ENCODE results near the gene GP1BA.
"Not testable (repeated sequence)": the region's sequence is repeated elsewhere in the genome, so short reads cannot be mapped to it uniquely, and the experiment has no call there.

Gene GP1BA

GRCh38 chr17:4901108-4901647 is 30.9 kb upstream of the GP1BA start:
- DNase-seq: no peak

GRCh38 chr17:4901648-4902344 is 30.3 kb upstream of the GP1BA start:
- DNase-seq: peak in 30 of 51 donors; percentile 11 to 84 (median 40)

- no peak for DNase-seq
Observed at GRCh38 chr17:4902540-4902939, 29.5 kb upstream of the GP1BA start.

- DNase-seq: peak in 41 of 51 donors; percentile 8 to 82 (median 55)
Observed at GRCh38 chr17:4903051-4903818, 28.8 kb upstream of the GP1BA start, which contains the start of gene CHRNE. Gene CHRNE, minus strand, starts transcription at chr17:4903098. Its CDS starts 35 bp downstream, at chr17:4903063.

GRCh38 chr17:4906642-4907041 is 25.4 kb upstream of the GP1BA start:
- not testable (repeated sequence) for DNase-seq

- DNase-seq: peak in 1 of 51 donors; percentile 8
Observed at GRCh38 chr17:4908301-4908700, 23.8 kb upstream of the GP1BA start.

- DNase-seq: peak in 46 of 51 donors; percentile 21 to 89 (median 75)
Observed at GRCh38 chr17:4908711-4909496, 23.2 kb upstream of the GP1BA start.

- no peak for DNase-seq
Observed at GRCh38 chr17:4913994-4914393, 18.1 kb upstream of the GP1BA start.

- not testable (repeated sequence) for DNase-seq
Observed at GRCh38 chr17:4914551-4914950, 17.5 kb upstream of the GP1BA start.

- no peak for DNase-seq
Observed at GRCh38 chr17:4919511-4920047, 12.5 kb upstream of the GP1BA start.

- no peak for DNase-seq
Observed at GRCh38 chr17:4920351-4921048, 11.6 kb upstream of the GP1BA start.

- no peak for DNase-seq
Observed at GRCh38 chr17:4921320-4921719, 10.8 kb upstream of the GP1BA start.

GRCh38 chr17:4926577-4927335 is 5.3 kb upstream of the GP1BA start:
- DNase-seq: not testable (repeated sequence)

GRCh38 chr17:4928881-4929280 is 3.2 kb upstream of the GP1BA start:
- no peak for DNase-seq

- no peak for DNase-seq
Observed at GRCh38 chr17:4932756-4933155, 679 bp downstream of the GP1BA start.

GRCh38 chr17:4933646-4934045 is 1.6 kb downstream of the GP1BA start:
- DNase-seq: no peak

- DNase-seq: peak in 3 of 51 donors; percentile 8 to 12 (median 9)
Observed at GRCh38 chr17:4934173-4934979, 2.3 kb downstream of the GP1BA start.

GRCh38 chr17:4935650-4936049 is 3.6 kb downstream of the GP1BA start:
- no peak for DNase-seq

- no peak for DNase-seq
Observed at GRCh38 chr17:4936436-4936835, 4.4 kb downstream of the GP1BA start.

Measured in hypothalamus (tissue), 51 donors.